GM18951 (cell line): ENCODE results near the gene SLC25A21.

Source experiments
- POLR2A ChIP-seq: IDR thresholded peaks from 4 replicates; pipeline ENCODE4 v1.6.1; 2011; ENCODE audit warnings: mild to moderate bottlenecking; ENCODE audit not compliant: insufficient read length, insufficient read depth; ENCODE audit errors: extremely low read depth
- in situ Hi-C: fragments of 300-500 bp; cut with MboI; formaldehyde crosslinking; loops from one replicate; pipeline ENCODE4 v1.12.0; 2022; ENCODE audit warnings: low sequenced_read_pairs, mixed read lengths, inconsistent platforms; ENCODE audit not compliant: unreplicated experiment

Gene SLC25A21

GRCh38 chr14:36656687-36657398 lies 515.6 kb downstream of the SLC25A21 start:
- in situ Hi-C loops = loop anchor here (5.0 to 25.0 kb wide), 2 partner anchors 75 to 145 kb away; partner anchors contain the start of genes NKX2-1 and NKX2-8
- no peak for TF ChIP-seq POLR2A

GRCh38 chr14:36655963-36656686 lies 516.3 kb downstream of the SLC25A21 start:
- in situ Hi-C loops = loop anchor here (5.0 to 25.0 kb wide), 2 partner anchors 74 to 144 kb away; partner anchors contain the start of genes NKX2-1 and NKX2-8
- TF ChIP-seq POLR2A = no peak

GRCh38 chr14:36655571-36655962 lies 516.8 kb downstream of the SLC25A21 start:
- in situ Hi-C loops = loop anchor here (5.0 to 25.0 kb wide), 2 partner anchors 73 to 143 kb away; partner anchors contain the start of genes NKX2-1 and NKX2-8

GRCh38 chr14:36654794-36655381 lies 517.5 kb downstream of the SLC25A21 start:
- in situ Hi-C loops = loop anchor here (5.0 to 25.0 kb wide), 2 partner anchors 73 to 143 kb away; partner anchors contain the start of genes NKX2-1 and NKX2-8
- TF ChIP-seq POLR2A = no peak

More at GRCh38 chr14:36655571-36655962, 516.8 kb downstream of the SLC25A21 start:
- TF ChIP-seq POLR2A = no peak

GRCh38 chr14:36653962-36654793 lies 518.2 kb downstream of the SLC25A21 start:
- TF ChIP-seq POLR2A = no peak
- in situ Hi-C loops = loop anchor here (25.0 kb wide), 1 partner anchor 142 kb away; the partner anchor contains the start of gene NKX2-1

GRCh38 chr14:36653413-36653812 lies 519.0 kb downstream of the SLC25A21 start:
- no peak for TF ChIP-seq POLR2A
- in situ Hi-C loops = loop anchor here (25.0 kb wide), 1 partner anchor 141 kb away; the partner anchor contains the start of gene NKX2-1

- in situ Hi-C loops = loop anchor here (25.0 kb wide), 1 partner anchor 140 kb away; the partner anchor contains the start of gene NKX2-1
- TF ChIP-seq POLR2A = no peak
These were observed 519.7 kb downstream of the SLC25A21 start for GRCh38 chr14:36652542-36653201.

- no peak for TF ChIP-seq POLR2A
- in situ Hi-C loops = loop anchor here (25.0 kb wide), 1 partner anchor 138 kb away; the partner anchor contains the start of gene NKX2-1
These were observed 522.3 kb downstream of the SLC25A21 start for GRCh38 chr14:36649872-36650650.

GRCh38 chr14:36647824-36648753 lies 524.3 kb downstream of the SLC25A21 start:
- in situ Hi-C loops = no loop called here
- TF ChIP-seq POLR2A = no peak

- TF ChIP-seq POLR2A = no peak
- in situ Hi-C loops = no loop called here
These were observed 525.0 kb downstream of the SLC25A21 start for GRCh38 chr14:36647417-36647823.
